Measurements from ENCODE around the gene TFF2. TPM values are rescaled to one million over a fixed set of nuclear protein-coding genes. Genes with fewer than 3 reads are reported as not detected.

TFF2 gene
- total and polyA plus RNA-seq, 2 of the 4 experiments (the other 2 are of a cell fraction), result not detected

GRCh38 chr21:42390193-42390592 is 39.4 kb upstream of the TFF2 start:
- CTCF ChIA-PET, result no interaction called here
- POLR2A ChIA-PET (ENCODE audit: unreplicated experiment), result no interaction called here
- Histone ChIP-seq H2BK120ac (ENCODE audit: low read depth, low read length) (no peak overlapping the region), H4K91ac (ENCODE audit: insufficient read depth, low read depth, low read length) (no peak overlapping the region), H3K27me3 (ENCODE audit: control insufficient read depth, insufficient read depth, low read length) (peaks cover 32% of the 10 kb centered on the region), H2AK9ac (replicated peaks; ENCODE audit: low read depth, low read length, poor library complexity) (no peak overlapping the region), H3K23ac (ENCODE audit: low read depth, low read length) (no peak overlapping the region), H2BK20ac (ENCODE audit: low read depth, low read length) (no peak overlapping the region), H3K4me1 (ENCODE audit: control insufficient read depth, insufficient read depth, low read length) (no peaks in the 10 kb centered on the region), H3K9me3 (ENCODE audit: control insufficient read depth, insufficient read depth, low read length) (no peaks in the 10 kb centered on the region), H3K14ac (replicated peaks; ENCODE audit: low read depth, low read length) (no peak overlapping the region), H2AK5ac (ENCODE audit: low read depth, low read length) (no peak overlapping the region), H2AFZ (replicated peaks; ENCODE audit: low read length, poor library complexity) (no peak overlapping the region), H3K27ac (ENCODE audit: insufficient read depth, low read length) (no peak overlapping the region), H3K56ac (ENCODE audit: extremely low read depth, insufficient read depth, low read length) (no peak overlapping the region), H2BK15ac (ENCODE audit: low read depth, low read length) (no peak overlapping the region), H3K4me2 (ENCODE audit: low read depth, low read length) (no peak overlapping the region), H3K9me1 (ENCODE audit: insufficient read depth, low read length) (no peaks in the 10 kb centered on the region), H3K36me3 (ENCODE audit: control insufficient read depth, insufficient read depth, low read length) (no peaks in the 10 kb centered on the region), H4K5ac (ENCODE audit: low read depth, low read length) (no peak overlapping the region), H3K18ac (ENCODE audit: low read depth, low read length) (no peak overlapping the region), H4K8ac (ENCODE audit: low read depth in 2 of 2, low read length in 2 of 2) (no peak overlapping the region), H2BK5ac (ENCODE audit: low read depth, low read length, poor library complexity, severe bottlenecking) (no peak overlapping the region), H3K4ac (ENCODE audit: low read depth, low read length) (no peak overlapping the region), H3K9ac (ENCODE audit: low read depth, low read length) (no peak overlapping the region), H3K79me1 (ENCODE audit: low read depth in 1 of 2, low read length in 2 of 2) (no peaks in the 10 kb centered on the region), H4K20me1 (ENCODE audit: insufficient read depth, low read length) (no peaks in the 10 kb centered on the region), H3K4me3 (ENCODE audit: insufficient read depth, low read depth, low read length) (no peak overlapping the region)
- no peak for TF ChIP-seq BHLHE40 (IDR thresholded peaks at IDR 0.05; ENCODE audit: low read depth, low read length)
- TF ChIP-seq USF2 (IDR thresholded peaks at IDR 0.05; ENCODE audit: low read depth, low read length), result no peak
- in situ Hi-C loops (cut with MboI; ENCODE audit: low sequenced_read_pairs), result no loop called here
- dilution Hi-C loops (cut with HindIII; ENCODE audit: low sequenced_read_pairs, unreplicated experiment), result no loop called here
- intact Hi-C loops (cut with micrococcal nuclease), result no loop called here
- no CpG with 5 or more reads among the region's 5 CpGs for WGBS, 2 experiments (ENCODE audit: extremely low coverage in 2 of 2, insufficient read length in 1 of 2)
- no TSS peak for BruUV-seq (replicated peaks)
- ATAC-seq (ENCODE audit: low read depth) (no peak), DNase-seq (no peak)
